ENCODE results near the gene RTN4RL1.

DNA sequence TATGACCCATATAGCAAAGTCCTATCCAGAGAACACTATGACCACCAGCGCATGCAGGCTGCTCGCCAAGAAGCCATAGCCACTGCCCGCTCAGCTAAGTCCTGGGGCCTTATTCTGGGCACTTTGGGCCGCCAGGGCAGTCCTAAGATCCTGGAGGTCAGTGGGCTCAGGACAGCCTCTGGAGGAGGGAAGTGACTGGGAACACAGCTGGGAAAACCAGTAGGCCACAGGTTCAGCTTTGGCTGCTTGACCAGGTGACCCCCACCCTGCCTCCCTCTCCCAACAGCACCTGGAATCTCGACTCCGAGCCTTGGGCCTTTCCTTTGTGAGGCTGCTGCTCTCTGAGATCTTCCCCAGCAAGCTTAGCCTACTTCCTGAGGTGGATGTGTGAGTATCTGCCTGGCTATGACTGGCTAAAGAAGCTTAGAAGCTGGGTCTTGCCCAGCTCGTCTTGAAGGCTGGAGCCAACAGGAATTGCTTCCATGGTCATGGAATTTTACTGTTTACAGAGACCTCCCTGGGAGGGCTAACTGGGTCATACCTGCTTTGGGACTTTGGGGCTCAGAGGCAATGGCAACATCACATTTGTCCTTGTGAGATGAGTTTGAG lies 15.2 kb upstream of the RTN4RL1 start:
- TF ChIP-seq, protein P1, sequence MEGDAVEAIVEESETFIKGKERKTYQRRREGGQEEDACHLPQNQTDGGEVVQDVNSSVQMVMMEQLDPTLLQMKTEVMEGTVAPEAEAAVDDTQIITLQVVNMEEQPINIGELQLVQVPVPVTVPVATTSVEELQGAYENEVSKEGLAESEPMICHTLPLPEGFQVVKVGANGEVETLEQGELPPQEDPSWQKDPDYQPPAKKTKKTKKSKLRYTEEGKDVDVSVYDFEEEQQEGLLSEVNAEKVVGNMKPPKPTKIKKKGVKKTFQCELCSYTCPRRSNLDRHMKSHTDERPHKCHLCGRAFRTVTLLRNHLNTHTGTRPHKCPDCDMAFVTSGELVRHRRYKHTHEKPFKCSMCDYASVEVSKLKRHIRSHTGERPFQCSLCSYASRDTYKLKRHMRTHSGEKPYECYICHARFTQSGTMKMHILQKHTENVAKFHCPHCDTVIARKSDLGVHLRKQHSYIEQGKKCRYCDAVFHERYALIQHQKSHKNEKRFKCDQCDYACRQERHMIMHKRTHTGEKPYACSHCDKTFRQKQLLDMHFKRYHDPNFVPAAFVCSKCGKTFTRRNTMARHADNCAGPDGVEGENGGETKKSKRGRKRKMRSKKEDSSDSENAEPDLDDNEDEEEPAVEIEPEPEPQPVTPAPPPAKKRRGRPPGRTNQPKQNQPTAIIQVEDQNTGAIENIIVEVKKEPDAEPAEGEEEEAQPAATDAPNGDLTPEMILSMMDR (IDR thresholded peaks at IDR 0.05) = no peak
- TF ChIP-seq SIN3A (IDR thresholded peaks at IDR 0.05; ENCODE audit: borderline replicate concordance, insufficient read depth, low read depth, low read length) (no peak), TCF7L2 (IDR thresholded peaks at IDR 0.05; ENCODE audit: low read depth, low read length) (no peak), POLR2AphosphoS5 (IDR thresholded peaks at IDR 0.05; ENCODE audit: low read depth, low read length) (no peak)
- TF ChIP-seq, protein P2, sequence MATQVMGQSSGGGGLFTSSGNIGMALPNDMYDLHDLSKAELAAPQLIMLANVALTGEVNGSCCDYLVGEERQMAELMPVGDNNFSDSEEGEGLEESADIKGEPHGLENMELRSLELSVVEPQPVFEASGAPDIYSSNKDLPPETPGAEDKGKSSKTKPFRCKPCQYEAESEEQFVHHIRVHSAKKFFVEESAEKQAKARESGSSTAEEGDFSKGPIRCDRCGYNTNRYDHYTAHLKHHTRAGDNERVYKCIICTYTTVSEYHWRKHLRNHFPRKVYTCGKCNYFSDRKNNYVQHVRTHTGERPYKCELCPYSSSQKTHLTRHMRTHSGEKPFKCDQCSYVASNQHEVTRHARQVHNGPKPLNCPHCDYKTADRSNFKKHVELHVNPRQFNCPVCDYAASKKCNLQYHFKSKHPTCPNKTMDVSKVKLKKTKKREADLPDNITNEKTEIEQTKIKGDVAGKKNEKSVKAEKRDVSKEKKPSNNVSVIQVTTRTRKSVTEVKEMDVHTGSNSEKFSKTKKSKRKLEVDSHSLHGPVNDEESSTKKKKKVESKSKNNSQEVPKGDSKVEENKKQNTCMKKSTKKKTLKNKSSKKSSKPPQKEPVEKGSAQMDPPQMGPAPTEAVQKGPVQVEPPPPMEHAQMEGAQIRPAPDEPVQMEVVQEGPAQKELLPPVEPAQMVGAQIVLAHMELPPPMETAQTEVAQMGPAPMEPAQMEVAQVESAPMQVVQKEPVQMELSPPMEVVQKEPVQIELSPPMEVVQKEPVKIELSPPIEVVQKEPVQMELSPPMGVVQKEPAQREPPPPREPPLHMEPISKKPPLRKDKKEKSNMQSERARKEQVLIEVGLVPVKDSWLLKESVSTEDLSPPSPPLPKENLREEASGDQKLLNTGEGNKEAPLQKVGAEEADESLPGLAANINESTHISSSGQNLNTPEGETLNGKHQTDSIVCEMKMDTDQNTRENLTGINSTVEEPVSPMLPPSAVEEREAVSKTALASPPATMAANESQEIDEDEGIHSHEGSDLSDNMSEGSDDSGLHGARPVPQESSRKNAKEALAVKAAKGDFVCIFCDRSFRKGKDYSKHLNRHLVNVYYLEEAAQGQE (IDR thresholded peaks at IDR 0.05; ENCODE audit: insufficient read depth in 1 of 2, low read depth in 2 of 2, low read length in 1 of 2) = no peak

All from Panc1 (cell line).